NCI-H226 (cell line): Measurements from ENCODE around the gene LHFPL2.
A peak's percentile ranks its signal among the peaks of the same experiment; 100 is the strongest.
"Not testable (repeated sequence)": the region's sequence is repeated elsewhere in the genome, so short reads cannot be mapped to it uniquely, and the experiment has no call there.

Experiments
- DNase-seq: peaks from one replicate; pipeline ENCODE4 v3.0.0-alpha.2; 2015

Gene LHFPL2

DNA sequence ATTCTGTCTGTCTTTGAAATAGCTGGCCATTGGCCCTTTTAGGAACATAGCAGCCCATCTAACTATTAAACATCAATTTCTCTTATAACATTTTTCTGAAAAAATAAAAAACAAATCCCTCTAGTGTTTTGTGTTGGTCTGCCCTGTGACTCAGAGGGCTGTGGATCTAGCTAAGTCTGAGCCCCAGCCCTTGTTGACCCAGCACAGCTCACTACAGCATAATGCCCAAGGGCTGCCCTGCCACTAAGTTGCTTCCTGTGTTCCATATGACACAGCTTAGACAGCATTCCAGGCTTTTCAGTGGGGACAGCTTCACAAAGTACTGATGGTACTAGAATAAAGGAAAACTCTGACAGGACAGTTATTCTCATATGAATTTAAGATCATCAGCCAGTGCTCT lies 152.2 kb downstream of the LHFPL2 start:
- peak; percentile 22 for DNase-seq

DNA sequence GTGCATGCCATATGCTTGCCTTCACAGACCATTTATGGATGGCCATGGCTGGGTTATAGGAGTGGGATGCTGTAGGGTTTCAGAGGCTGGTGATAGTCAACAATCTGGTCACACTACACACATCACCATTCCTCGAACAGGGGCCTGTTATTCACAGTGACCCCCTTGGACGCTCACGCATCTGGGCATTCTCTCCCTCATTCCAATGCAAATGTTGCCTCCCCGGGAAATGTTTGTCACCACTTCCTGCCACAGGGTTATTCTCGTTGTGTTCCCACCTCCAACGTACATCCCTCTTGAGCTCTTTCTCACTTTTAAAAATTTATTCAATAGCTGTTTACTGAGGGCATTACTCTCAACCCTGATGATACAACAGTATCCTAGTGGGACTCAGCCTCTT lies 152.8 kb downstream of the LHFPL2 start:
- DNase-seq: no peak

DNA sequence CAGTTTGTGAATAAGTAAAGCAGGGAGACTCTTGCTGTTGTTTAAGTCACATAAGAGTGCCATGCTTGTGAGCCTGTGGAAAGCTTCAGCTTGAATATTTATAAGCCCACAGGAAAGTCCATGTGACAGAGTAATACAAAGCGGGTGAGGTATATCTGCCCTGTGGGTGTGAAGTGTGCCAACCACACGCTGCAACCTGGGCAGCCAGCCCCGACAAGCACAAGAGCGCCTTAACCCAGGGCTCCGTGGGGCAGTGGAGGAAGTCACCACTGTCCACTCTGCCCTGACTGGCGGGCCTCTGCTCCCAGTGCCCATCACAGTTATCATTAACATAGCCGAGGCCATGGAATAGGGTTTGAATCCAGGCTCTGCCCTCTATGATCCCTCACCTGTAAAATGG lies 155.9 kb downstream of the LHFPL2 start:
- no peak for DNase-seq

GRCh38 chr5:78492224-78492623 lies 156.3 kb downstream of the LHFPL2 start:
- no peak for DNase-seq

DNA sequence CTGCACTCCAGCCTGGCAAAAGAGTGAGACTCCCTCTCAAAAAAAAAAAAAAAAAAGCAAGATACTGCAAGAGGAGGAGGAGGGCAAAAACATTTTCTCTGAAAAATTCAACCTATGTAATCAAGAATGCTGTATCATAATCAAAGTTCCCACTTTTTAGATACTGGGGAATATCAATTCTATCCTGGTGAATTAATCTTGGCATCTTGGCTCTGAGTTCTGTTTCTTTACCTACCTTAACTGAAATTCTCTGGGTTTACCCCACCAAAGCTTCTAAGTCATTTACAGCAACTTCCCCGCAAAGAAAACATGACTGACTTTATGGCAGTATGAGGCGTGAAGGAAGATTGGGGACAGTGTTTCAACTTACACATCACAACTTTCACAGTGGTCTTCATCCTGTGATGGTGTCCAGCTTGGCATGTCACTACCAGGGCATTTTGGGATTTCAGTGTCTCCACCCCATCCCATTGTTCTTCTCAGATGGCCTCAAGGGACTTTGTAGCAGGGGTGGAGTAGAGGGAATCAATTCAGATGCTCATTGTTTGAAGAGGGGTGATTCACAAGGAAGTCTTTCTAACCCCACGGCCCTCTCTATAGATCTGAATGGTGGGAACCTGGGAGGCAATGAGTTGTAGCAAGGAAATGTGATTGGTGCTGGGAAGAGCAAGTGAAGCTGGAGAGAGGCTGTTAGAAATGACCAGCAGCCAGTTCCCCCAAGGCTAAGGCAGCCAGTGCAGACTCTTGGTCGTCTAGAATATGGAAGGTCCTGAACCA lies 157.7 kb downstream of the LHFPL2 start:
- no peak for DNase-seq

DNA sequence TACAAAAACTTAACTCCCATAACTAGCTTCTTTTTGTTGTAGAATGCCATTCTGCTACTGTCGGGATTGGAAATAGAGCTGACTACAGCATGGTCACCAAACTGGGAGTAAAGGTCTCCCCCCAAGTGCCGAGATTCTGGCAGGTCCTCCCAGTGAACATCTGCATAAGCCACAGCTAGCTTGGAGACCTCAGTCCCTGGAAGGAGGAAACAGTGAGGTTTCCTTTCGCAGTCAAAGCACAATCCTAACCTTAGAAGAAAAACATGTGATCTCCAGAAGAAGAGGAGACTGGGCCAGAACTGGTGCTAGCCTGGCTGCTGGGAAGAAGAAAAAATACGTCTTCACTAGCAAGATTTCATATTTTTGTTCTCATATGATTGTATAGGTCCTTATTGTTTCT lies 160.7 kb downstream of the LHFPL2 start:
- no peak for DNase-seq

- no peak for DNase-seq
Measured at GRCh38 chr5:78486218-78486617, 162.4 kb downstream of the LHFPL2 start.

- DNase-seq: peak; percentile 65
Measured at GRCh38 chr5:78483809-78484521, 164.6 kb downstream of the LHFPL2 start.

DNA sequence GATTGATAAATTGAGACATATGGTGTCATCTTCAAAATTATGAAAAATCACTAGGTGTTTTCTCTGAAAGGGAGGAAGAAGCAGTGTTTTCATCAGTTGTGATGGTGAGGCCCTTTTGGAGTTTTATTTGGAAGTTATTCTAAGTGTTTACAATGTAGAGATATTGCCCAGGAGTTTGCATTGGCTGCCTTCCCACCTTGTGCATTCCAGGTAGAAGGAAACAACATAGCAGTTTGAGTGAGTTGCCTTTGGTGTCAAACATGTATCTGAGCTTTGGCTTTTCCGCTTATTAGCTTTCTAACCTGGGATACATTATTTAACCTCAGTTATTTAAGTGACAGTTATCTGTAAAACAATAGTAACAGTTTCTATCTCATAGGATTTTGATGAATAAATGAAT lies 165.6 kb downstream of the LHFPL2 start:
- no peak for DNase-seq

DNA sequence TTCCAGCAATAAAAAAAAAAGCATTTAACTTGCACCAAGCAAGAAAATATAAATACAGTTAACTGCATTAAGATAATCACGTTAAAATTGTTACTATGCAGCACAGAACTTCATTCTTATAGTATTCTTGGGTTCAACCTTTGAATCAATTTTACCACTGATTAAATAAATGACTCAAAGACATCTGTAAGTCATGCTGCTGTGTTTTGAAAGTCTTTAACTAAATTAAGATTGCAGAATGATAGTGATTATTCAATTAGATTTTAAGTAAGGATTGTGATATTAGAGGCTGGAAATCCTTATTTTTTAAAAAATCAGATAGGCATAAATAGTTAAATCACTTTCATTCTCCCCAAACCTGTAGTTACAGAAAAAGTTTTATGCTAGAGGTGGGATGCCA lies 171.8 kb downstream of the LHFPL2 start:
- no peak for DNase-seq

GRCh38 chr5:78475370-78475769 lies 173.2 kb downstream of the LHFPL2 start:
- no peak for DNase-seq

- no peak for DNase-seq
Measured at GRCh38 chr5:78473751-78474150, 174.8 kb downstream of the LHFPL2 start.

DNA sequence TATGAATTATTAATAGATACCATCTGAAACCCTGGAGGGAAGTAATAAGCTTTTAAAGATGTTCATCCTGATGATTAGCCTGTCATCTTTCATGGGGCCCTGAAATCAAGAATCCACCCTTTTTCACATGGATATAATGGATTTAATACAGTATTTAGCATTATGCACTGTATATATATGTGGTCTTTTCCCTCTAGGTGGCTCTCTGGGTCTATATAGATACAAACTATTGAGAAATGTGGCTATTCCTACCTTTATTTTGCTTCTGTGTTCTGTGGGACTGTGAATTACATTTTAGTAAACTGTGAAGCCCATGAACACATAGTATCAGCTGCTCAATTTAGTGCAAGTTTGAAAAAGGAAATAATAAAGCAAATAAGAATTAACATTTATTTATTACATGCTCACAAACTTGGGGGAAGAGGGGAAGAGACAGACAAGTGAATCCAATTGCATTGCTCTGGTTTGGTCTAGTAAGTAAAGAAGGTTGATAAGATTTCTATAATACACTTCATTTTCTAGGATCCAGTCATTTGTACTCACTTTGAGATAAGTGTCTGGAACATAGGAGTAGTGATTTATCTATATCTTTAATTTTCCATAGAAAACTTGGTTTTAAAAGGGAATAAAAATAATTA lies 176.0 kb downstream of the LHFPL2 start:
- DNase-seq: peak; percentile 25

- DNase-seq: no peak
Measured at GRCh38 chr5:78471896-78472295, 176.7 kb downstream of the LHFPL2 start.

DNA sequence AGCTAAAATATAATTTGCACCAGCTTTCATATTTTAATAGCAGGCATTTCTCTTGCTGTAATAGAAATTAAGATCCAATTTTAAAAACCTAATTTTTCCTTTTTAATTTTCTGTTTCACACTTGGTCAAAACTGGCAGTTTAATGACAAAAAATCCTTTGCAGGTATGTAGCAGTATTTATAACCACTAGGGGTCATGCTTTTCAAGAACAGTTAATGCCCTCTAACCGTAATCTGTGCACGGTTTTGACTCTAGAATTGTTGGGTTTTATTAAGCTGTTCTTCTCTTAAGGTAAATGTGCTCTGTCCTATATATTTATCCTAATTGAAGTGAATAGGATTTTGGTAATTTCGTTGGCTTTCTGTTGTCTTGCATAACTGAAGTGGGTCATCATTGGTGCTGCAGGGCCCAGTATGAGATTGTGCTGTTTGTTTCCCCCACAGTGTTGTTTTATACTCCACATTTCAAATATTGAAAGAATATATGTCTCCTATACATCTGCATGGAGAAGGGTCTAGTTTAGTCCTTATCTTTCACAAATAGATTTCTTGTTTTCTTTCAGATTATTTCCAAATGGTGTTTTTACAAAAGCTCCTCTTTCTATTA lies 180.7 kb downstream of the LHFPL2 start:
- peak; percentile 22 for DNase-seq

- no peak for DNase-seq
Measured at GRCh38 chr5:78467140-78467539, 181.4 kb downstream of the LHFPL2 start.

- DNase-seq: no peak
Measured at GRCh38 chr5:78458843-78459242, 189.7 kb downstream of the LHFPL2 start.

DNA sequence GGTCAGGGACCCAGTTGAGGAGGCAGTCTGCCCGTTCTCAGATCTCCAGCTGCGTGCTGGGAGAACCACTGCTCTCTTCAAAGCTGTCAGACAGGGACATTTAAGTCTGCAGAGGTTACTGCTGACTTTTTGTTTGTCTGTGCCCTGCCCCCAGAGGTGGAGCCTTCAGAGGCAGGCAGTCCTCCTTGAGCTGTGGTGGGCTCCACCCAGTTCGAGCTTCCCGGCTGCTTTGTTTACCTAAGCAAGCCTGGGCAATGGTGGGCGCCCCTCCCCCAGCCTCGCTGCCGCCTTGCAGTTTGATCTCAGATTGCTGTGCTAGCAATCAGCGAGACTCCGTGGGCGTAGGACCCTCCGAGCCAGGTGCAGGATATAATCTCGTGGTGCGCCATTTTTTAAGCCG lies 191.1 kb downstream of the LHFPL2 start:
- DNase-seq: not testable (repeated sequence)

DNA sequence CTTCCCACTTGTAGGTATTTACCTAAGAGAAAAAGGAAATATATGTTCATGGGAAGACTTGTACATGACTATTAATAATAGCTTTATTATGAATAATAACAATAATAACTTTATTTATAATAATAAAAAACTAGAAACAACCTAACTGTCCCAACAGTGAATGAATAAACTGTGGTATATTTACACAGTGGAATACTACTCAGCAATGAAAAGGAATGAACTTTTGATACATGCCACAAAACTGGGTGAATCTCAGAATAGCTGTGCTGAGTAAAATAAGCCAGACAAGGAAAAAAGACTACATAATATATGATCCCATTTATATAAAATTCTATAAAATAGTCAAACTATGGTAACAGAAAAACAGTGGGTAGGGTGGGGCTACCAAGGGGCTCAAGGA lies 199.5 kb downstream of the LHFPL2 start:
- no peak for DNase-seq

GRCh38 chr5:78447775-78448424 lies 200.7 kb downstream of the LHFPL2 start:
- DNase-seq: no peak
